Epidermal melanocyte (primary cell): ENCODE data around the gene UAP1L1.
"Not testable (repeated sequence)": the region's sequence is repeated elsewhere in the genome, so short reads cannot be mapped to it uniquely, and the experiment has no call there.

Experiments
- DNase-seq: peaks from one replicate; pipeline ENCODE4 v3.0.0; 2011; ENCODE audit warnings: low spot score; ENCODE audit not compliant: insufficient read length

Gene UAP1L1

DNA sequence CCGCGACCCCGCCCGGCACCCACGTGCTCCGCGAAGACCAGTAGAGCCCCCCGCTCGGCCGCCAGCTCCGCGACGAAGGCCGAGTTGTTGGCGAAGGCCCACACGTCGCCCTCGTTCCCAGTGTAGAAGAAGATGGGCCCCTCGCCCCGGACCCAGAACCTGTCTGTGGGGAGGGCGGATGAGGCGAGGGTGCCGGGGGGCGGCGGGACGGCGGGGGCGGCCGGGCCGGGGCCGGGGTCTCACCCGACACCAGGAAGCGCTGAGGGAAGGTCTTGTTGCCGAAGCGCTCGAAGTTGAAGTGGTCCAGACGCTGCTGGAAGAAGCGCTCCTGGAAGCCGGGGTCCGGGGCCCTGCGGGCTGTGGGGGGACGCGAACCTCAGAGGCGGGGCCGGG is 36.9 kb downstream of the UAP1L1 start:
- DNase-seq = no peak

GRCh38 chr9:137114613-137115393 is 37.5 kb downstream of the UAP1L1 start, which contains the start of gene DPP7:
TSS of gene DPP7 (minus strand) at chr9:137114733. CDS start at chr9:137114713, 20 bp downstream.
- DNase-seq = peak; percentile 89

GRCh38 chr9:137115394-137116026 is 38.2 kb downstream of the UAP1L1 start:
- DNase-seq = no peak

DNA sequence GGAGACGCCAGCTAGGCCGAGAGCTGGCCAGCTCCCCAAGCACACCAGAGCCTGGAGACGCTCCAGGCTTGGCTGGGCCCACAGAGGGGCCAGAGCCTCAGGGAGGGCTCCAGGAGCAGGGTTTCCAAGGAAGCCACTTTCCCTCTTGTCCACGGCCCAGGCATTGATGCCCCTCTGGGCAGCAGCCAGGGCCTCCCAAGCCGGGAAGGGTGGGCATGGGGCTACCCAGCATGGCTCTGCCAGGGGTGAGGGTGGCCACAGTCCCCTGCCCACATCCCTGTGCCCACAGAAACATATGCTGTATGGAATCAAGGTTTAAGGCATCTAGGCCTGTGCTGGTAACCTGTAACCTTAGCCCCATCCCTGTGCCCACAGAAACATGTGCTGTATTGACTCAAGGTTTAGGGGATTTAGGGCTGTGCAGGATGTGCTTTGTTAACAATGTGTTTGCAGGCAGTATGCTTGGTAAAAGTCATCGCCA is 38.8 kb downstream of the UAP1L1 start:
- no peak for DNase-seq

- DNase-seq = no peak
Observed at GRCh38 chr9:137116728-137117127, 39.4 kb downstream of the UAP1L1 start.

DNA sequence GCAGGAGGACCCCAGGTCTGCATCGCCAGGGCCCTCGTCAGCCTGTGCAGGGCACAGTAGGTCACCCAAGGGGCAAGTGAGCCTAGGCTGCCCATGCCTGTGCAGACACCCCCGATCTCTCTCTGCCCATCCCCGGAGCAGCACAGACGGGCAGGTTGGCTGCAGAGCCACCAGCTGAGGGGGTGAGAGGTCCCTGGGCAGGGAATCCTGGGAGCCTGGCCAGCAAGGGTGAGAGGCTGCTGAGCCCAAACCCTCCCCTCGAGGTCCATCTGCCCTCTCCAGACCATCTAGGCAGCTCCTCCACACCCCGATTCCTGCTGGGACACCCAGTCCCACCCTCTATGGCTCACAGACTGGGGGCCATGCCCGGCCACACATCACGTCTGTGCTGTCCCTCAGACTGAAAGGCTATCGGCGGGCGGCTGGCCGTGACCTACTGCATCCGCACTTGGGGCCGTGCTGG is 40.0 kb downstream of the UAP1L1 start:
- DNase-seq = no peak

GRCh38 chr9:137118092-137118603 is 40.8 kb downstream of the UAP1L1 start:
- not testable (repeated sequence) for DNase-seq

- DNase-seq = not testable (repeated sequence)
Observed at GRCh38 chr9:137121927-137122795, 44.8 kb downstream of the UAP1L1 start.

DNA sequence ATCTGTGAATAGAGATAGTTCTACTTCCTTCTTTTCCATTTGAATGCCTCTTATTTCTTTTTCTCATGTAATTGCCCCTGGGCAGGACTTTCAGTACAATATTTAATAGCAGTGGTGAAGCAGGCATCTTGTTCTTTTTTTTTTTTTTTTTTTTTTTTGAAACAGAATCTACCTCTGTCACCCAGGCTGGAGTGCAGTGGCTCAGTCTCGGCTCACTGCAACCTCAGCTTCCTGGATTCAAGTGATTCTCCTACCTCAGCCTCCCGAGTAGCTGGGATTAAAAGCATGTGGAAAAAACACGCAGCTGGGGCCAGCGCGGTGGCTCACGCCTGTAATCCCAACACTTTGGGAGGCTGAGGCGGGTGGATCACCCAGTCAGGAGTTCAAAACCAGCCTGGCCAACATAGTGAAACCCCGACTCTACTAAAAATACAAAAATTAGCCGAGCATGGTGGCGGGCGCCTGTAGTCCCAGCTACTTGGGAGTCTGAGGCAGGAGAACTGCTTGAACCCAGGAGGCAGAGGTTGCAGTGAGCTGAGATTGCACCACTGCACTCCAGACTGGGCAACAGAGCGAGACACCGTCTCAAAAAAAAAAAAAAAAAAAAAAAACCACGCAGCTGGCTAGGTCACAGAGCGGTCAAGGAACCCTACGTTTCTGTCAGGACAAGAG is 45.6 kb downstream of the UAP1L1 start:
- DNase-seq = not testable (repeated sequence)

GRCh38 chr9:137123468-137123837 is 46.1 kb downstream of the UAP1L1 start:
- DNase-seq = no peak

GRCh38 chr9:137123952-137124462 is 46.7 kb downstream of the UAP1L1 start:
- not testable (repeated sequence) for DNase-seq

GRCh38 chr9:137126786-137127185 is 49.5 kb downstream of the UAP1L1 start:
- DNase-seq = no peak

DNA sequence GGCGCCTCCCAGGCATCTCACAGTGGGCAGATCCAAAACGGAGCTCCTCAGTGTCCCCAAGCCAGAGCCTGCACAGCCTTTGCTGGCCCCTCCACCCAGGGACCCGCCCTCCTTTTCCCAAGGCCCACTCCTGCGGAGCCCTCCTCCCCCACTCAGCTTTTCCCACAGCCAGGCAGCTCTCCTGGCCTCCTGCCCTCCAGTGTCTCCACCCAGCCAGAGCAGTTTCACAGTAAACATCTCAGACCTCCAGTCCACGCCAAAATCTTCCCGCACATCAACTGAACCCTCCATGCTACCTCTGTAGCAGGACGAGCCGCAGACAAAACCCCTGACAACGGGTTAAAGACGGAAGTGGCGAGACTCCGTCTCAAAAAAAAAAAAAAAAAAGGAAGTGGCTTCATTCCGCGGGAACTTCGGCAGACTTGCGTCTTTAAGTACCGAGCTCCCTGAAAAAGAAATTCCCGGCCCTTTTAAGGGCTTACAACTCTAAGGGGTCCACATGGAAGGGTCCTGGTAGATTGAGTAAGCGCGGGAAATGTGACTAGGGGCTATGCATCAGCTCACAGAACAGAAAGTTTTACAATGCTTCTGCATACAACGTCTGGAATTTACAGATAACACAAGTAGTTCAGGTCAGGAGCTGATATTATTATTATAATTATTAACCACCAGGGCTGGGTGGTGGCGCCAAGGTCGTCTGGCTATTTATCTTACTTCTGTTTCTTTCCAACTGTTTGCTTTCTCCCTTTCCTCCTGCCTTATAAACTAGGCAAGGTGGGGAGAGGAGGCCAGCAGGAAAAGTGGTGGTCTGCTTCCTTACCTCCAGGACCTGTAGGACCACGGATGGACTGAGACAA is 50.2 kb downstream of the UAP1L1 start:
- DNase-seq = no peak

GRCh38 chr9:137128158-137128861 is 51.0 kb downstream of the UAP1L1 start:
- DNase-seq = no peak

- no peak for DNase-seq
Observed at GRCh38 chr9:137128862-137129455, 51.6 kb downstream of the UAP1L1 start.

- peak; percentile 100 for DNase-seq
Observed at GRCh38 chr9:137129456-137130175, 52.3 kb downstream of the UAP1L1 start.

DNA sequence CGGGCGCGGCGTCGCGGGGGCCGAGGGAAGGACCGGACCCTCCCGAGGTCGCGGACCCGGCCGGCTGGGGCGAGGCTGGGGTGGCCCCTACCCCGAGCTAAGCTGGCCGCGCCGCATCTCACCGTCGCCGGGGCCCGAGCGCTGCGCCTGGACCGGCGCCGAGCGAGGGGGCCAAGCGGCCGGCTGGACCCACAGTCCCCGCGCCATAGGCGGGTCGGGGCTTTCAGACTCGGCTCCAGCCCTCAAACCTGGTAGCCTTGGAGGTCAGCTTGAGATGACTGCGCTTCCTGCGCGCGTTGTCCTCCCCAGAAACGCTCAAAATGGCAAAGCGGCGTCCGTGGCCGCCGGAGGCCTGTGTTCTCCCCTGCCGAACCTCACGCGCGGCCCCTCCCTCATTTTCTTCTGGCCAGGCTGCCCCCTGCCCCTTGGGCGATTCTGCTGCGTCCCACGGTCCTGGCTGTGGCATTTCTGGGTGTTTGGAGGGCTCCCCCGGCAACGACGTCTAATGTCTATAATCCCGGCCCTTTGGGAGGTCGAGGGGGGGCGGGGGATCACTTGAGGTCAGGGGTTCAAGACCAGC is 52.9 kb downstream of the UAP1L1 start:
- no peak for DNase-seq
